KMS-11 (cell line): Measurements from ENCODE around the gene ARHGAP42.
"Not testable (repeated sequence)": the region's sequence is repeated elsewhere in the genome, so short reads cannot be mapped to it uniquely, and the experiment has no call there.

Experiments
- H2AFZ ChIP-seq: fragments of 200-600 bp; sonication (generic); 2 replicates; pipeline ENCODE4 v1.6.1; 2016; ENCODE audit warnings: antibody characterized with exemption, mixed run types, low read depth
- H3K27ac ChIP-seq: fragments of 200-600 bp; sonication (generic); 2 replicates; pipeline ENCODE4 v1.6.1; 2016; ENCODE audit warnings: mild to moderate bottlenecking, mixed run types
- H3K27me3 ChIP-seq: fragments of 200-600 bp; sonication (generic); 2 replicates; pipeline ENCODE4 v1.6.1; 2017; ENCODE audit warnings: mild to moderate bottlenecking, low read depth, mixed run types, moderate library complexity; ENCODE audit not compliant: insufficient read depth
- H3K36me3 ChIP-seq: fragments of 200-600 bp; sonication (generic); 2 replicates; pipeline ENCODE4 v1.6.1; 2017; ENCODE audit warnings: mild to moderate bottlenecking, mixed run types; ENCODE audit not compliant: insufficient read depth
- H3K4me1 ChIP-seq: fragments of 200-600 bp; sonication (generic); 2 replicates; pipeline ENCODE4 v1.6.1; 2016; ENCODE audit warnings: mild to moderate bottlenecking, low read depth, mixed run types; ENCODE audit not compliant: poor library complexity, severe bottlenecking
- H3K4me2 ChIP-seq: fragments of 200-600 bp; sonication (generic); 2 replicates; pipeline ENCODE4 v1.7.0; 2016; ENCODE audit warnings: mild to moderate bottlenecking, mixed run types
- H3K4me3 ChIP-seq: fragments of 200-600 bp; sonication (generic); IDR thresholded peaks from 2 replicates; pipeline ENCODE4 v1.6.1; 2017; ENCODE audit warnings: low read depth, low read length, mixed read lengths; ENCODE audit not compliant: insufficient read depth
- H3K79me2 ChIP-seq: fragments of 200-600 bp; sonication (generic); 2 replicates; pipeline ENCODE4 v1.6.1; 2016; ENCODE audit warnings: low read depth, mixed run types; ENCODE audit not compliant: insufficient read depth
- H3K9ac ChIP-seq: fragments of 200-600 bp; sonication (generic); 2 replicates; pipeline ENCODE4 v1.6.1; 2016; ENCODE audit warnings: mild to moderate bottlenecking, mixed run types
- H4K20me1 ChIP-seq: fragments of 200-600 bp; sonication (generic); 2 replicates; pipeline ENCODE4 v1.6.1; 2016; ENCODE audit warnings: mild to moderate bottlenecking, mixed run types; ENCODE audit not compliant: insufficient read depth
- CTCF ChIP-seq: fragments of 200-600 bp; sonication (generic); conservative IDR thresholded peaks from 2 replicates; pipeline ENCODE4 v1.6.1; 2017; ENCODE audit warnings: low read depth, mild to moderate bottlenecking, antibody characterized with exemption, low read length, moderate library complexity, mixed read lengths

Gene ARHGAP42

GRCh38 chr11:101009690-101010055 is 322.6 kb downstream of the ARHGAP42 start:
- TF ChIP-seq CTCF, result no peak
- Histone ChIP-seq H3K36me3 (no peaks in the 10 kb centered on the region), H3K4me3 (no peak overlapping the region), H3K27ac (no peak overlapping the region), H2AFZ (no peak overlapping the region), H3K4me2 (no peak overlapping the region), H3K9ac (no peak overlapping the region), H3K27me3 (no peaks in the 10 kb centered on the region), H4K20me1 (no peaks in the 10 kb centered on the region), H3K79me2 (no peaks in the 10 kb centered on the region), H3K4me1 (no peaks in the 10 kb centered on the region)

- Histone ChIP-seq H3K27ac (no peak overlapping the region), H3K9ac (no peak overlapping the region), H3K4me2 (no peak overlapping the region)
Measured at GRCh38 chr11:101010899-101011298, 323.8 kb downstream of the ARHGAP42 start.

GRCh38 chr11:101011881-101012280 is 324.8 kb downstream of the ARHGAP42 start:
- H3K79me2 ChIP-seq, result no peaks in the 10 kb centered on the region
- no peak overlapping the region for H3K4me2 ChIP-seq
- no peaks in the 10 kb centered on the region for H4K20me1 ChIP-seq
- no peak overlapping the region for H3K4me3 ChIP-seq
- no peak for TF ChIP-seq CTCF
- no peak overlapping the region for H3K27ac ChIP-seq
- H2AFZ ChIP-seq, result no peak overlapping the region
- no peaks in the 10 kb centered on the region for H3K27me3 ChIP-seq
- no peak overlapping the region for H3K9ac ChIP-seq
- no peaks in the 10 kb centered on the region for H3K4me1 ChIP-seq
- H3K36me3 ChIP-seq, result no peaks in the 10 kb centered on the region

More at GRCh38 chr11:101010899-101011298, 323.8 kb downstream of the ARHGAP42 start:
- Histone ChIP-seq H3K27me3 (no peaks in the 10 kb centered on the region), H3K4me3 (no peak overlapping the region), H3K4me1 (no peaks in the 10 kb centered on the region), H3K36me3 (no peaks in the 10 kb centered on the region), H2AFZ (no peak overlapping the region), H3K79me2 (no peaks in the 10 kb centered on the region), H4K20me1 (no peaks in the 10 kb centered on the region)
- no peak for TF ChIP-seq CTCF

- H3K27me3 ChIP-seq, H3K79me2 ChIP-seq, H3K4me3 ChIP-seq, H2AFZ ChIP-seq, H3K9ac ChIP-seq, H3K4me1 ChIP-seq, H3K27ac ChIP-seq, H4K20me1 ChIP-seq, H3K36me3 ChIP-seq, H3K4me2 ChIP-seq: not testable (repeated sequence)
Measured at GRCh38 chr11:101013702-101014101, 326.6 kb downstream of the ARHGAP42 start.

GRCh38 chr11:101014600-101015285 is 327.7 kb downstream of the ARHGAP42 start:
- Histone ChIP-seq H3K4me1 (no peaks in the 10 kb centered on the region), H3K36me3 (no peaks in the 10 kb centered on the region), H3K27ac (no peak overlapping the region), H3K27me3 (no peaks in the 10 kb centered on the region), H3K9ac (no peak overlapping the region), H2AFZ (no peak overlapping the region), H3K79me2 (no peaks in the 10 kb centered on the region), H3K4me2 (no peak overlapping the region), H4K20me1 (no peaks in the 10 kb centered on the region), H3K4me3 (no peak overlapping the region)
- TF ChIP-seq CTCF, result no peak
